ENCODE results near the gene PTP4A2. TPM values are rescaled to one million over a fixed set of nuclear protein-coding genes. Genes with fewer than 3 reads are reported as not detected.
A peak's percentile ranks its signal among the peaks of the same experiment; 100 is the strongest.

The PTP4A2 gene
- total and polyA plus RNA-seq, 10 of the 15 experiments (the other 5 are each of a cell fraction or from before 2014, with no cell fraction given) = 180 to 909 (median 375) TPM

DNA sequence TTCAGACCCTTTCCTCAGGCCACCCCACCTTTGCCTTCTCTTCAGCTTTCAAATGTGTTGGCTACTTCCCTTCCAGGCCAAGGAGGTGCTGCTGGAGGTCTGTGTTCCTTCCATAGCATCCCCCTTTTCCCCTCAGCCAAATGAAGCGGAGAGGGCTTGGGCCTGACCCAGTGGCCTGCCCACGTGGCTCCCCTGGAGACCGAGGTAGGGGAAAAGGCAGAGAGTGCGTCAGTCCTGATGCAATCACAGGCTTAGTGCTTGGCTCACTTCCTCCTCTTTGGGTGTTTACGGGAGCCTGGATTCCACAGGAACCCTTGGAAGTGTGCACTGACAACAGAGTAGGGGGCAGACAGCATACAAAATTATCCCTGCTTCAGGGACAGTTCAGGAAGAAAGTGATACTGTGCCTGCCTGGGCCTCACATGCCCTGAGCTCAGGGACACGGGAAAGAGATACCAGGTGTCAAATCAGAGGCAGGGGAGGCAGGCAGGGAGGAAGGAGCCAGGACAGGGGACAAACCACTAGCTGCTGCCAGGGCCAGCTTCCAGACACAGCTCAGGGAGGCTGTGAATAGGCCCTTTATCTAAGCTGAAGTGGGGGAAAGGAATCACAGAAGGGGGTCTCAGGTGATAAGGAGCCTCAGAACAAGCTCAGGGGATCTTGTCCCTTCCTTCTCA lies 16.6 kb upstream of the PTP4A2 start (continued):
- TF ChIP-seq, protein P1, sequence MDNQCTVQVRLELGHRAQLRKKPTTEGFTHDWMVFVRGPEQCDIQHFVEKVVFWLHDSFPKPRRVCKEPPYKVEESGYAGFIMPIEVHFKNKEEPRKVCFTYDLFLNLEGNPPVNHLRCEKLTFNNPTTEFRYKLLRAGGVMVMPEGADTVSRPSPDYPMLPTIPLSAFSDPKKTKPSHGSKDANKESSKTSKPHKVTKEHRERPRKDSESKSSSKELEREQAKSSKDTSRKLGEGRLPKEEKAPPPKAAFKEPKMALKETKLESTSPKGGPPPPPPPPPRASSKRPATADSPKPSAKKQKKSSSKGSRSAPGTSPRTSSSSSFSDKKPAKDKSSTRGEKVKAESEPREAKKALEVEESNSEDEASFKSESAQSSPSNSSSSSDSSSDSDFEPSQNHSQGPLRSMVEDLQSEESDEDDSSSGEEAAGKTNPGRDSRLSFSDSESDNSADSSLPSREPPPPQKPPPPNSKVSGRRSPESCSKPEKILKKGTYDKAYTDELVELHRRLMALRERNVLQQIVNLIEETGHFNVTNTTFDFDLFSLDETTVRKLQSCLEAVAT (IDR thresholded peaks at IDR 0.05) = no peak
- TF ChIP-seq HDGF (IDR thresholded peaks at IDR 0.05) = no peak
- TF ChIP-seq, protein P2, sequence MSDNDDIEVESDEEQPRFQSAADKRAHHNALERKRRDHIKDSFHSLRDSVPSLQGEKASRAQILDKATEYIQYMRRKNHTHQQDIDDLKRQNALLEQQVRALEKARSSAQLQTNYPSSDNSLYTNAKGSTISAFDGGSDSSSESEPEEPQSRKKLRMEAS (IDR thresholded peaks at IDR 0.05; ENCODE audit: low read depth, low read length) = peak; percentile 60; the same call in 1 of the 2 replicates
- TF ChIP-seq, protein P3, sequence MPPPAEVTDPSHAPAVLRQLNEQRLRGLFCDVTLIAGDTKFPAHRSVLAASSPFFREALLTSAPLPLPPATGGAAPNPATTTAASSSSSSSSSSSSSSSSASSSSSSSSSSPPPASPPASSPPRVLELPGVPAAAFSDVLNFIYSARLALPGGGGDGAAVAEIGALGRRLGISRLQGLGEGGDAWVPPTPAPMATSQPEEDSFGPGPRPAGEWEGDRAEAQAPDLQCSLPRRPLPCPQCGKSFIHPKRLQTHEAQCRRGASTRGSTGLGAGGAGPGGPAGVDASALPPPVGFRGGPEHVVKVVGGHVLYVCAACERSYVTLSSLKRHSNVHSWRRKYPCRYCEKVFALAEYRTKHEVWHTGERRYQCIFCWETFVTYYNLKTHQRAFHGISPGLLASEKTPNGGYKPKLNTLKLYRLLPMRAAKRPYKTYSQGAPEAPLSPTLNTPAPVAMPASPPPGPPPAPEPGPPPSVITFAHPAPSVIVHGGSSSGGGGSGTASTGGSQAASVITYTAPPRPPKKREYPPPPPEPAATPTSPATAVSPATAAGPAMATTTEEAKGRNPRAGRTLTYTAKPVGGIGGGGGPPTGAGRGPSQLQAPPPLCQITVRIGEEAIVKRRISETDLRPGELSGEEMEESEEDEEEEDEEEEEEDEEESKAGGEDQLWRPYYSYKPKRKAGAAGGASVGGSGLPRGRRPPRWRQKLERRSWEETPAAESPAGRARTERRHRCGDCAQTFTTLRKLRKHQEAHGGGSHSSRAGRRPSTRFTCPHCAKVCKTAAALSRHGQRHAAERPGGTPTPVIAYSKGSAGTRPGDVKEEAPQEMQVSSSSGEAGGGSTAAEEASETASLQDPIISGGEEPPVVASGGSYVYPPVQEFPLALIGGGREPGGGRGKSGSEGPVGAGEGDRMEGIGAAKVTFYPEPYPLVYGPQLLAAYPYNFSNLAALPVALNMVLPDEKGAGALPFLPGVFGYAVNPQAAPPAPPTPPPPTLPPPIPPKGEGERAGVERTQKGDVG (CRISPR knock-in tag; IDR thresholded peaks at IDR 0.05) = no peak
- peak; percentile 11 to 48; a peak in 1 of 4 replicates for TF ChIP-seq BHLHE40 (IDR thresholded peaks at IDR 0.05; ENCODE audit: borderline replicate concordance in 1 of 2, low read depth in 2 of 2, low read length in 1 of 2)
- no peak for TF ChIP-seq TCF12 (IDR thresholded peaks at IDR 0.05; ENCODE audit: low read depth, low read length)
- TF ChIP-seq MYB (IDR thresholded peaks at IDR 0.05; ENCODE audit: borderline replicate concordance, low read depth, low read length) = no peak
- TF ChIP-seq MXI1 (IDR thresholded peaks at IDR 0.05; ENCODE audit: low read depth, low read length) = no peak
- TF ChIP-seq, protein P4, sequence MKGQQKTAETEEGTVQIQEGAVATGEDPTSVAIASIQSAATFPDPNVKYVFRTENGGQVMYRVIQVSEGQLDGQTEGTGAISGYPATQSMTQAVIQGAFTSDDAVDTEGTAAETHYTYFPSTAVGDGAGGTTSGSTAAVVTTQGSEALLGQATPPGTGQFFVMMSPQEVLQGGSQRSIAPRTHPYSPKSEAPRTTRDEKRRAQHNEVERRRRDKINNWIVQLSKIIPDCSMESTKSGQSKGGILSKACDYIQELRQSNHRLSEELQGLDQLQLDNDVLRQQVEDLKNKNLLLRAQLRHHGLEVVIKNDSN (IDR thresholded peaks at IDR 0.05; ENCODE audit: borderline replicate concordance, extremely low read length, insufficient read depth, low read depth, low read length) = peak; percentile 58
- TF ChIP-seq, protein P5, sequence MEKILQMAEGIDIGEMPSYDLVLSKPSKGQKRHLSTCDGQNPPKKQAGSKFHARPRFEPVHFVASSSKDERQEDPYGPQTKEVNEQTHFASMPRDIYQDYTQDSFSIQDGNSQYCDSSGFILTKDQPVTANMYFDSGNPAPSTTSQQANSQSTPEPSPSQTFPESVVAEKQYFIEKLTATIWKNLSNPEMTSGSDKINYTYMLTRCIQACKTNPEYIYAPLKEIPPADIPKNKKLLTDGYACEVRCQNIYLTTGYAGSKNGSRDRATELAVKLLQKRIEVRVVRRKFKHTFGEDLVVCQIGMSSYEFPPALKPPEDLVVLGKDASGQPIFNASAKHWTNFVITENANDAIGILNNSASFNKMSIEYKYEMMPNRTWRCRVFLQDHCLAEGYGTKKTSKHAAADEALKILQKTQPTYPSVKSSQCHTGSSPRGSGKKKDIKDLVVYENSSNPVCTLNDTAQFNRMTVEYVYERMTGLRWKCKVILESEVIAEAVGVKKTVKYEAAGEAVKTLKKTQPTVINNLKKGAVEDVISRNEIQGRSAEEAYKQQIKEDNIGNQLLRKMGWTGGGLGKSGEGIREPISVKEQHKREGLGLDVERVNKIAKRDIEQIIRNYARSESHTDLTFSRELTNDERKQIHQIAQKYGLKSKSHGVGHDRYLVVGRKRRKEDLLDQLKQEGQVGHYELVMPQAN (conservative IDR thresholded peaks at IDR 0.05) = no peak
- no peak for TF ChIP-seq IRF4 (IDR thresholded peaks at IDR 0.05; ENCODE audit: low read depth, low read length)
- 0 out of 2 replicates have a peak, but pooled peaks have one; percentile 42 for TF ChIP-seq PAX5 (IDR thresholded peaks at IDR 0.05; ENCODE audit: borderline replicate concordance, low read depth, low read length)
- no peak for TF ChIP-seq CBFB (IDR thresholded peaks at IDR 0.05; ENCODE audit: low read depth)
- TF ChIP-seq SP1 (IDR thresholded peaks at IDR 0.05; ENCODE audit: low read depth, low read length) = peak; percentile 30
- TF ChIP-seq RAD21 (IDR thresholded peaks at IDR 0.05; ENCODE audit: insufficient read depth, low read depth, low read length) = no peak
- TF ChIP-seq TCF7 (IDR thresholded peaks at IDR 0.05; ENCODE audit: borderline replicate concordance) = no peak
- TF ChIP-seq TAF1 (IDR thresholded peaks at IDR 0.05; ENCODE audit: borderline replicate concordance, low read depth, low read length) = no peak
- no peak for TF ChIP-seq ESRRA (IDR thresholded peaks at IDR 0.05; ENCODE audit: low read length)
- no peak for TF ChIP-seq SUZ12 (IDR thresholded peaks at IDR 0.05; ENCODE audit: unreplicated experiment)
- no peak for TF ChIP-seq RB1 (IDR thresholded peaks at IDR 0.05; ENCODE audit: borderline replicate concordance)
- TF ChIP-seq ZNF24 (IDR thresholded peaks at IDR 0.05) = no peak

All from GM12878 (cell line).